IMR-90 (cell line): Measurements from ENCODE around the gene CIC. TPM values are rescaled to one million over a fixed set of nuclear protein-coding genes. Genes with fewer than 3 reads are reported as not detected.

Source experiments
- ATAC-seq: fragments of 200-7000 bp; cut with Tn5 transposase; 2 replicates; pipeline ENCODE4 v1.9.1; 2020; ENCODE audit warnings: low read depth, mild to moderate bottlenecking, moderate library complexity
- BruUV-seq: library from RNA; stranded (reverse); fragments of 400-500 nt; replicated peaks from 2 replicates; lab custom pipeline; 2021; lab: Mats Ljungman, UMichigan
- CTCF ChIA-PET: fragments of 300-600 bp; formaldehyde crosslinking; extraction: SDS; loops from one replicate; lab custom pipeline; 2021; ENCODE audit warnings: antibody characterized with exemption; lab: Yijun Ruan, JAX
- POLR2A ChIA-PET: fragments of 300-600 bp; sonication (Branson Sonifier 250); formaldehyde crosslinking; loops from one replicate; lab custom pipeline; 2022; ENCODE audit warnings: antibody characterized with exemption; ENCODE audit not compliant: unreplicated experiment; lab: Charles Lee
- DNase-seq: peaks from one replicate; pipeline ENCODE4 v3.0.0; 2013
- H2AFZ ChIP-seq: replicated peaks from 2 replicates; pipeline ENCODE3; 2013; ENCODE audit warnings: low read length, mild to moderate bottlenecking; ENCODE audit not compliant: poor library complexity
- H2AK5ac ChIP-seq: 2 replicates; pipeline ENCODE4 v1.6.1; 2013; ENCODE audit warnings: low read depth, low read length, inconsistent platforms
- H2AK9ac ChIP-seq: replicated peaks from 2 replicates; pipeline ENCODE3; 2013; ENCODE audit warnings: mild to moderate bottlenecking, low read depth, low read length, moderate library complexity; ENCODE audit not compliant: poor library complexity
- H2BK120ac ChIP-seq: 2 replicates; pipeline ENCODE4 v1.6.1; 2013; ENCODE audit warnings: low read depth, low read length, inconsistent platforms
- H2BK15ac ChIP-seq: 3 replicates; pipeline ENCODE4 v1.6.1; 2013; ENCODE audit warnings: low read depth, low read length, inconsistent platforms
- H2BK20ac ChIP-seq: 2 replicates; pipeline ENCODE4 v1.6.1; 2013; ENCODE audit warnings: low read depth, mild to moderate bottlenecking, inconsistent platforms, low read length, moderate library complexity
- H2BK5ac ChIP-seq: 2 replicates; pipeline ENCODE4 v1.6.1; 2013; ENCODE audit warnings: mild to moderate bottlenecking, low read depth, low read length, inconsistent platforms; ENCODE audit not compliant: poor library complexity, severe bottlenecking
- H3K14ac ChIP-seq: replicated peaks from 2 replicates; pipeline ENCODE4 v1.6.1; 2013; ENCODE audit warnings: low read depth, low read length, inconsistent platforms
- H3K18ac ChIP-seq: 2 replicates; pipeline ENCODE4 v1.6.1; 2013; ENCODE audit warnings: low read depth, low read length, control low read depth
- H3K23ac ChIP-seq: 2 replicates; pipeline ENCODE4 v1.6.1; 2013; ENCODE audit warnings: low read depth, low read length, inconsistent platforms
- H3K27ac ChIP-seq: 2 replicates; pipeline ENCODE4 v1.5.1; 2013; ENCODE audit warnings: mild to moderate bottlenecking, control low read depth, low read length; ENCODE audit not compliant: insufficient read depth
- H3K27me3 ChIP-seq: 2 replicates; pipeline ENCODE4 v1.6.1; 2013; ENCODE audit warnings: low read length; ENCODE audit not compliant: control insufficient read depth, insufficient read depth
- H3K36me3 ChIP-seq: 2 replicates; pipeline ENCODE4 v1.6.1; 2013; ENCODE audit warnings: low read length, mixed read lengths; ENCODE audit not compliant: control insufficient read depth, insufficient read depth
- H3K4ac ChIP-seq: 2 replicates; pipeline ENCODE4 v1.6.1; 2013; ENCODE audit warnings: low read depth, low read length, inconsistent platforms
- H3K4me1 ChIP-seq: 2 replicates; pipeline ENCODE4 v1.6.1; 2013; ENCODE audit warnings: low read length, mixed read lengths; ENCODE audit not compliant: control insufficient read depth, insufficient read depth
- H3K4me2 ChIP-seq: 2 replicates; pipeline ENCODE4 v1.6.1; 2013; ENCODE audit warnings: low read depth, mild to moderate bottlenecking, control low read depth, low read length, moderate library complexity
- H3K4me3 ChIP-seq: 2 replicates; pipeline ENCODE4 v1.5.1; 2013; ENCODE audit warnings: low read depth, mild to moderate bottlenecking, control low read depth, low read length, moderate library complexity; ENCODE audit not compliant: insufficient read depth
- H3K56ac ChIP-seq: 2 replicates; pipeline ENCODE4 v1.6.1; 2013; ENCODE audit warnings: low read length, inconsistent platforms; ENCODE audit not compliant: insufficient read depth; ENCODE audit errors: extremely low read depth
- H3K79me1 ChIP-seq, 2 experiments: 2 replicates each; pipeline ENCODE4 v1.6.1; 2013; ENCODE audit warnings: low read length in 2 of 2, inconsistent platforms in 1 of 2, low read depth in 1 of 2
- H3K9ac ChIP-seq: 2 replicates; pipeline ENCODE4 v1.6.1; 2013; ENCODE audit warnings: low read depth, low read length, control low read depth
- H3K9me1 ChIP-seq: 2 replicates; pipeline ENCODE4 v1.6.1; 2013; ENCODE audit warnings: low read length, inconsistent platforms; ENCODE audit not compliant: insufficient read depth
- H3K9me3 ChIP-seq: 2 replicates; pipeline ENCODE4 v1.6.1; 2013; ENCODE audit warnings: low read length; ENCODE audit not compliant: control insufficient read depth, insufficient read depth
- H4K20me1 ChIP-seq: 2 replicates; pipeline ENCODE4 v1.6.1; 2013; ENCODE audit warnings: low read length, inconsistent platforms; ENCODE audit not compliant: insufficient read depth
- H4K5ac ChIP-seq: 2 replicates; pipeline ENCODE4 v1.6.1; 2013; ENCODE audit warnings: mild to moderate bottlenecking, low read depth, low read length, control low read depth
- H4K8ac ChIP-seq, 2 experiments: 2 replicates each; pipeline ENCODE4 v1.6.1; 2013; ENCODE audit warnings: low read depth in 2 of 2, low read length in 2 of 2, control low read depth in 1 of 2, inconsistent platforms in 1 of 2
- H4K91ac ChIP-seq: 2 replicates; pipeline ENCODE4 v1.6.1; 2013; ENCODE audit warnings: low read depth, low read length, inconsistent platforms; ENCODE audit not compliant: insufficient read depth
- CHD1 ChIP-seq: IDR thresholded peaks from 2 replicates; pipeline ENCODE4 v1.6.1; 2012; ENCODE audit warnings: low read depth, low read length, improper control_type of control experiment
- MAFK ChIP-seq: IDR thresholded peaks from 2 replicates; pipeline ENCODE4 v1.6.1; 2012; ENCODE audit warnings: low read depth, low read length, improper control_type of control experiment
- RFX5 ChIP-seq: IDR thresholded peaks from 2 replicates; pipeline ENCODE4 v1.8.0; 2012; ENCODE audit warnings: low read depth, mild to moderate bottlenecking, low read length, moderate library complexity
- WGBS, 2 experiments: methylation state at CpG; one replicate each; pipeline versions ENCODE4 v1.1.5 to v1.1.7; 2013; ENCODE audit warnings: missing lambda C conversion rate in 2 of 2; ENCODE audit not compliant: insufficient read length in 1 of 2; ENCODE audit errors: extremely low coverage in 2 of 2; 5-methylcytosine and 5-hydroxymethylcytosine counted together
- dilution Hi-C: fragments of 300-500 bp; cut with HindIII; formaldehyde crosslinking; loops from one replicate; pipeline ENCODE4 v1.14.3; 2018; ENCODE audit warnings: low sequenced_read_pairs; ENCODE audit not compliant: unreplicated experiment
- in situ Hi-C: fragments of 300-500 bp; cut with MboI; formaldehyde crosslinking; loops from 3 replicates; pipeline ENCODE4 v1.14.3; 2019; ENCODE audit warnings: low sequenced_read_pairs, inconsistent platforms, mixed read lengths
- intact Hi-C: fragments of 100-400 bp; cut with micrococcal nuclease; formaldehyde crosslinking; loops from 2 replicates; pipeline ENCODE4 v1.10.0; 2022
- polyA plus RNA-seq, 3 experiments: library from polyadenylated mRNA; depleted of rRNA; stranded (reverse); fragments of >200 nt; gene quantifications; 2 replicates each; pipeline ENCODE4 v1.2.3, GENCODE V29; 2012; ENCODE audit warnings: low replicate concordance in 1 of 3
- total RNA-seq: library from RNA; depleted of rRNA; stranded (reverse); fragments of >200 nt; gene quantifications from 2 replicates; pipeline ENCODE4 v1.2.3, GENCODE V29; 2012

Gene CIC
- total and polyA plus RNA-seq, 2 of the 4 experiments (the other 2 are of a cell fraction), result 1.8 to 23.2 TPM

DNA sequence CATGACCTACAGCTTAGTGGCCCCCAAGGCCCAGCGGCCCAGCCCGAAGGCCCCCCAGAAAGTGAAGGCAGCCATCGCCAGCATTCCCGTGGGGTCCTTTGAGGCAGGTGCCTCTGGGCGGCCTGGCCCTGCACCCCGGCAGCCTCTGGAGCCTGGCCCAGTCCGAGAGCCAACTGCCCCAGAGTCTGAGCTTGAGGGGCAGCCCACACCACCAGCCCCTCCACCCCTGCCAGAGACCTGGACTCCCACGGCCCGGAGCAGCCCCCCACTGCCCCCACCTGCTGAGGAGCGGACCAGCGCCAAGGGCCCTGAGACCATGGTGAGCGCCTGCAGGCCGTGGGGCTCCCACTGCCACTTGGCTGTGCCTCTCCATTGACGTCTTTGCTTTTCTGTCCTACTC is 23.9 kb downstream of the CIC start:
- no peaks in the 10 kb centered on the region for H3K9me3 ChIP-seq
- no peak overlapping the region for H4K8ac ChIP-seq
- DNase-seq (no peak), ATAC-seq (no peak)
- no peak overlapping the region for H3K27ac ChIP-seq
- no peak overlapping the region for H3K4me2 ChIP-seq
- no peak overlapping the region for H3K18ac ChIP-seq
- H3K27me3 ChIP-seq, result no peaks in the 10 kb centered on the region
- TSS peak; percentile 52 for BruUV-seq
- no peak overlapping the region for H2BK20ac ChIP-seq
- H3K14ac ChIP-seq, result no peak overlapping the region
- H3K9ac ChIP-seq, result no peak overlapping the region
- H2AK9ac ChIP-seq, result no peak overlapping the region
- H2AFZ ChIP-seq, result peak overlapping the region; percentile 11
- H4K20me1 ChIP-seq, result peaks cover 10% of the 10 kb centered on the region; the same call in 1 of the 2 replicates
- 85% methylated on average over 9 of the region's 14 CpGs; no CpG with 5 or more reads in 1 of the 2 experiments for WGBS, 2 experiments
- dilution Hi-C loops (no loop called here), intact Hi-C loops (no loop called here), in situ Hi-C loops (no loop called here)
- CTCF ChIA-PET, result no interaction called here
- H3K56ac ChIP-seq, result no peak overlapping the region
- no peak overlapping the region for H2AK5ac ChIP-seq
- H2BK15ac ChIP-seq, result no peak overlapping the region
- peaks cover 5 to 6% of the 10 kb centered on the region in 2 experiments; a peak in 3 of 4 replicates for H3K79me1 ChIP-seq
- POLR2A ChIA-PET, result no interaction called here
- H3K4me1 ChIP-seq, result no peaks in the 10 kb centered on the region
- no peak overlapping the region for H3K4me3 ChIP-seq
- no peaks in the 10 kb centered on the region for H3K9me1 ChIP-seq
- no peak overlapping the region for H2BK120ac ChIP-seq
- no peak overlapping the region for H3K4ac ChIP-seq
- H4K5ac ChIP-seq, result no peak overlapping the region
- H2BK5ac ChIP-seq, result no peak overlapping the region
- H3K23ac ChIP-seq, result no peak overlapping the region
- TF ChIP-seq MAFK, result no peak
- no peak for TF ChIP-seq CHD1
- no peak for TF ChIP-seq RFX5
- no peak overlapping the region for H4K91ac ChIP-seq
- peaks cover 74% of the 10 kb centered on the region for H3K36me3 ChIP-seq
